Measurements from ENCODE around the gene DPAGT1. TPM values are rescaled to one million over a fixed set of nuclear protein-coding genes. Genes with fewer than 3 reads are reported as not detected.

Gene DPAGT1
- total RNA-seq, 1 donor from 2014 or later = 18.6 TPM

Other genes with a start within 250 kb of the DPAGT1 start
- gene CXCR5, start 218.0 kb downstream of the DPAGT1 start, total RNA-seq = not detected
- gene BCL9L, start 175.9 kb downstream of the DPAGT1 start, total RNA-seq = 44.7 TPM
- gene UPK2, start 145.6 kb downstream of the DPAGT1 start, total RNA-seq = not detected
- gene FOXR1, start 130.1 kb downstream of the DPAGT1 start, total RNA-seq = not detected
- 9.4 TPM for gene CENATAC, start 103.7 kb downstream of the DPAGT1 start, total RNA-seq
- 813 TPM for gene RPS25, start 83.5 kb downstream of the DPAGT1 start, total RNA-seq
- gene TRAPPC4, start 83.1 kb downstream of the DPAGT1 start, total RNA-seq = 30.4 TPM
- gene SLC37A4, start 71.0 kb downstream of the DPAGT1 start, total RNA-seq = 8.1 TPM
- gene HYOU1, start 44.6 kb downstream of the DPAGT1 start, total RNA-seq = 64.0 TPM
- 23.0 TPM for gene VPS11, start 34.0 kb downstream of the DPAGT1 start, total RNA-seq
- 24.9 TPM for gene HMBS, start 17.0 kb downstream of the DPAGT1 start, total RNA-seq
- gene C2CD2L, start 5.5 kb upstream of the DPAGT1 start, total RNA-seq = 9.6 TPM
- 12.8 TPM for gene HINFP, start 19.7 kb upstream of the DPAGT1 start, total RNA-seq
- gene ABCG4, start 47.2 kb upstream of the DPAGT1 start, total RNA-seq = 1.1 TPM
- gene NLRX1, start 66.9 kb upstream of the DPAGT1 start, total RNA-seq = 31.2 TPM
- 1.1 TPM for gene NHERF4, start 83.6 kb upstream of the DPAGT1 start, total RNA-seq
- gene CBL, start 104.5 kb upstream of the DPAGT1 start, total RNA-seq = 7.1 TPM
- 44.7 TPM for gene MCAM, start 215.3 kb upstream of the DPAGT1 start, total RNA-seq
- gene RNF26, start 232.7 kb upstream of the DPAGT1 start, total RNA-seq = 13.2 TPM
- gene C1QTNF5, start 239.0 kb upstream of the DPAGT1 start, total RNA-seq = 14.4 TPM
- not detected for gene MFRP, start 244.9 kb upstream of the DPAGT1 start, total RNA-seq

Data from left ventricle myocardium superior (tissue), 1 donor.